HG02973 (cell line): ENCODE measurements around the gene RTP3.
A peak's percentile ranks its signal among the peaks of the same experiment; 100 is the strongest.

Experiments used
- ATAC-seq: cut with Tn5 transposase; IDR thresholded peaks from one replicate; pipeline ENCODE4 v1.9.1; 2021; ENCODE audit warnings: moderate library complexity; ENCODE audit not compliant: unreplicated experiment

RTP3 gene

DNA sequence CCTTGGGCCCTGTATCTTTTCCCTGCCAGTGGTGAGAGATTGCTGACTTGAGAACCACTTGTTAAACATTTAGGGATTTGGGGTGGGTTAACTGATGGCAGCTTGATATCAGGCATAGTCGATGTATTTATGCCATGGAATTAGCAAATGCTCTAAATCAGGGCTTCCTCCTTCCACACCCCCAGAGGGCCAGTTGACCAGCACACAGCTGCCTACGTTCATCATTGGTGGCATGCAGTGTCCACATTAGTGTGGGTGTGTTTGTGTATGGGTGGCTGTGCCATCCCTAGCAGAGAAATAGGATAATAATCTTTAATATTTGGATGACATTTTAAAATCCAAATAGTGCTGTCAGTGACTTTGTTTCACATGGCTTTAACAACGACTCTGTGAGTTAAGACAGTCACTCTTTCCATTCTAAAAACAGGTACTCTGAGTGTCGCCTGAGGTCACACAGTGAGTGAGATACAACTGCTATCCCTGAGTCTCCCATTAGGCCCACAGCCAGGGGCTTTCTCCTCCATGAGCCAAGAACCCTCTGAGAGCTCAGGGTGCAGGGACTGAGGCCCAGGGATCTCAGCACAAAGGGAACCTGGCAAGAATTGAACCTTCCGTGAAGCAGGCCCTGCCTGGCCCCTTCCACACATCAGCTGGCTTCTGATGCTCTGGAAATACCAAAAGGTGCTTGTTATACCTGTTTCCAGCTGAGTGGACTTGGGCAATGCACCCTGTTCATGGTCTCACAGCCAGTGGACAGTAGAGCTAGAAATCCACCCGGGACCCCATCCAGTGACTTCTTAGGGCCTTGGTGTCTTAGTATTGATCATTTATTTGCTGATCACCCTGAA lies 28.8 kb upstream of the RTP3 start:
- ATAC-seq: no peak

DNA sequence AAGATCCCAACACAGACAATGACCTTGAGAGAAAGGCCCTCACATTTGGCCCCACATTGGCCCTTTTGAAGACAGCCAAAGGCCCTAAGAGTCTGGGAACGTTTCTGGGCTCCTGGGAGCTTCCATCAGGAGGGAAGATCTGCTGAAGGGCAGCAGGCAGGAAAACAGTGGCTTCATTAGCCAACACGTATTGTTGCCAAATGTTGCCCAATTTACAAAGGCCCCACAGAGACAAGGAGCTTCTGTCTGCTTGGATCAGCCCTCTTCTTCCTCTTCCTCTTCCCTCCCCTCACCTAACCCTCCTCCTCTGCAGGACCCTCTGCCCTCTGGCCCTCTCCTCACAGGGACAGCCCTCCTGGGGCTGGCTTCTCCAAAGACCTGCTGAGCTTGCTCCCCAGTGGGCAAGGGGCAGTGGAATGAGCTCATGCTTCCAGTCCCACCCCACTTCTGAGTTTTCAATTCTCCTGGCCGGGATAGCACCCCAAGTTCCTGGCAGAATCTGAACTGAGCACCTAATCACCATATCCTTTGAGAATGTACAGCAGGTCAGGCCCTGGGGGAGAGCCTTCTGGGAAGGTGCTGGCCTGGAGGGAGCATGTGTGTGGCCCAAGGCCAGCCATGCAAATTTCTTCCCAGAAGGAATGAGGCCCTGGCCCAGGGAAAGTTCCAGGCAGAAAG lies 28.0 kb upstream of the RTP3 start:
- ATAC-seq: no peak

DNA sequence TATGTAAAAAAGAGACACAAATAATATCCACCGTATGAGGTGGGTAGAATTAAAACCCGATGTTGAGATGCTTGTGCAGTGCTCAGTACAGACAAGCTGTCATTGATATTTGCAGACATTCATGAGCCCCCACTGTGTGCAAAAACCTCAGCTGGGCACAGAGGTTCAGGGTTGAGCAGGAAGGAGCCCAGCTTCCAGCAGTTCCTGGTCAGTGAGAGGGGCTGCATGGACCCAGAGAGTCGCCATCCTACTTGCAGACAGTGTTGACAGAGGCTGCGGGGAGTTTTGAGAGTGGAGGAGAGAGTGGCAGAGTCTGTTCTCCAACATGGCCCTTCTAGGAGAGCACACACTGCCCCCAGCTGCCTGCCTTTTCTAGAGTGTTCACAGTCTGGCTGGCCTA lies 26.9 kb upstream of the RTP3 start:
- no peak for ATAC-seq

DNA sequence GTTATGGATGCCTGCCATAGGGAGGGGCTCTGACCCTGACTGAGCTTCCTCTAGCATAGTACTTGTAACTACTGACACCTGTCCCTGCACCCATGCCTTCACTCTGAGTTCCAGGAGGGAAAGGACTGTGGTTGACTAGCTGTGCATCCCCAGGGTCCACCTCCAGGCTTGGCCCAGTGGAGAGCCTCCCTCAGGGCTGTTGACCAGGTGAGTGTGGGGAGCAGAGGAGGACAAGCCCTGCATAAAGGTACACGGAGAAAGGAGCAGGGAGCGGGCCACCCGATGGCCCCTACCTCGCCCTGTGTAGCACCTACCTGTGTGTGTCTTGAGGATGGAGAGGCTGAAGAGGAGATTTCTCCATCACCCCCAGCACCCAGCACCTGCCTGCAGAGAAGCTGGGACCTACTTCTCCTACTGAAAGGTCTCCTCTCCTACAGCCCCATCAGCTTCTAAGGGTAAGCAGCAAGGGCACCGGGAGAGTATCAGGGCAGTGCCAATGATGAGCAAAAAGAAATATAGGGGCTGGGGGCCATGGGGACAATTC lies 26.3 kb upstream of the RTP3 start:
- ATAC-seq: no peak

DNA sequence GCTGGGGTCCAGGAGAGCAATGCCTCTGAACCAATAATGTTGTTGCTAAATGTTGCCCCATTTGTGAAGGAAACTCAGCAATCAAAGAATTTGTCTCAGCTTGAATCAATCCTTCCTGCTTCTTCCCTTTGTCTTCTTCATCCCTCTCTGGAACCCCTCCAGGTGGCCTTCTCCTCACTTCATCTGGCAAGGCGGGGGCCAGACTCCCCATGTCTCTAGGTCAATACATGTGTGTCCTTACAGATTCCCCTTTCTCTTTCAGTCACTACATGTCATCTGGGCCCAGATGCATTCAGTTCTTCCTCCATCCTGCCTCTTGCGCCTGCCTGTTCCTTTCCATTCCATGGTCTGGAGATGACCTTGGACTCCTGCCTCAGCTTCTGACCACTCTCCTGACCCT lies 25.0 kb upstream of the RTP3 start:
- ATAC-seq: no peak

DNA sequence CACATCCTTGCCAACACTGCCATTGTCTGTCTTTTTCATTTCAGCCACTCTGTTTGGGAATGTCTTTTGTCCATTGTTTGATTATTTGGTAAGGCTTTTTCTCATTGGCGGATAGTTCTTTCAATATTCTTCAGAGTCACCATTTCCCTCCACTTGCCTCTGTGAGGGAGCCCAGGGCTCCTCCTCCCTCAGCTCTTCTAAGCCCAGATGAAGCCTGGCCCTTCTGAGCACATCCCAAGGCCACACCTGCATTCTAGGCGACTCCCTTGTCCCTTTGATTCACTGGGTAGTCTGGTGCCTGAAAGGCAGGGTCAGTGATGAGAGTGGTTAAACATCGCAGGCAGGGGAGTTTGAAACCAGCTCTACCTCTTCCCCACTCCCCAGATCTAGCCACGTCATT lies 20.6 kb upstream of the RTP3 start:
- ATAC-seq: no peak

DNA sequence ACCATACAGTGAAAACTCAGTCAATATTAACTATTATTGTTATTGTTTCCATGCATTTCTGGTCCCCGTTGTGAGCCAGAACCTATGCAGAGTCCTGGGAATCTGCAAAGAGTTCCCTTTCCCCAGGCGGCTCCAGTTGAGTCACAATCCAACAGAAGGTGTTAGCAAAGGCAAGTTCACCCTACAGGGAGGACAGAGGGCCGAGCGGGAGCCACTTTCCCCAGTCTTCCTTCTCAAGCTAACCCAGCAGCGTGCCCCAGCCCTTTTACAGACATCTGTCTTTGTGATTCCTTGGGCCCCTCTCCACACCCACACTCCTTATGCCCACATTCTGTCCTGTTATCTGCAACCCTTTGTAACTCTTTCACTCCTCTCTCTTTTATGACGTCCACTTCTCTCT lies 20.0 kb upstream of the RTP3 start:
- ATAC-seq: no peak

DNA sequence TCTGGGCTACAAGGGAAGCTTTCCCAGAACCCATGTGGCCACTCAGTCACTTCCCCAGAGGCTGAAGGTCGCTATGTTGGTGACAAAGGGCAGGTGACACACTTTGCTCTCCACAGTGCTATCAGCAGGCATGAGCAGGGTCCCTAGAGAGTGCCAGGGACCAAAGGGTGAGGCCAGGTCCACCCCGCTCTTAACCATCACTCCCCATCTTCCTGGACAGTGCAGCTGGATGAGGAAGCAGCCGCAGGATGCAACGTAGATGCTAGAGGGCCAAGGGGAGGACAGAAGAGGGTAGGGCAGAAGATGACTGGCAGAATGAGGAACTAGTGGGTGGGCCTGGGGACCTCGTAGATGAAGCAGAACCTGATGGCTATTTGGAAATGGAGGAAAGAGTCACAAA lies 19.4 kb upstream of the RTP3 start:
- ATAC-seq: no peak

DNA sequence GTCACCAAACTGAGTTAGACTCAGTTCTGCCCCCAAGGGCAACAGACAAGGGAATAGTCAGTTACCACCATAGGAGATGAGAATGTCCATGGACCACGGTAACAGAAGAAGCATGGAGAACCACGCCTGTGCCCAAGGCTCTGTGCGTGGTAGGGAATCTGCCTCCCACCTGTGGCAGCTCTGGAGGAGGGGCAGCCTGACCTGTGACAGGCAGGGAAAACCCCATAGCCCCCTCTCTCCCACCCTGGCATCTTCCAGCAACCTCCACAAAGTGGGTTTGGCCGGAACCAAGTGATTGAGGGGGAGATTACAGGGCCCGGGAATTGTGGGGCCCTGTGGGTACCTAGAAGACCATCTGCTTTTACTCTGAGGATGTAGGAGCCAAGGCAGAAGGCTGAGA lies 18.8 kb upstream of the RTP3 start:
- no peak for ATAC-seq

DNA sequence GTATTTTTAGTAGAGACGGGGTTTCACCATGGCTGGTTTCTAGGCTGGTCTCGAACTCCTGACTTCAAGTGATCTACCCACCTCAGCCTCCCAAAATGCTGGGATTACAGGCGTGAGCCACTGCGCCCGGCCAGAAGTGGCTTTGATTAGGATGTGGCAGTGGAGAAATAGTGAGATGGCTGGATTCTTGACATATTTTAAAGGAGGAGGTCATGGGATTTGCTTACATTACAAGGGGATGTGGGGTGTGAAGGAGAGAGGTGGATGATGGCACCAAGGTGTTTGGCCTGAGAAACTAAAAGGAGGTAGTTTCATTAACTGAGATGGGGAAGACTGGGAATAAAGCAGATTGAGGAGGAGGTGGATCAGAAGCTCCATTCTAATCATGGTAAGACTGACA lies 18.1 kb upstream of the RTP3 start:
- no peak for ATAC-seq

DNA sequence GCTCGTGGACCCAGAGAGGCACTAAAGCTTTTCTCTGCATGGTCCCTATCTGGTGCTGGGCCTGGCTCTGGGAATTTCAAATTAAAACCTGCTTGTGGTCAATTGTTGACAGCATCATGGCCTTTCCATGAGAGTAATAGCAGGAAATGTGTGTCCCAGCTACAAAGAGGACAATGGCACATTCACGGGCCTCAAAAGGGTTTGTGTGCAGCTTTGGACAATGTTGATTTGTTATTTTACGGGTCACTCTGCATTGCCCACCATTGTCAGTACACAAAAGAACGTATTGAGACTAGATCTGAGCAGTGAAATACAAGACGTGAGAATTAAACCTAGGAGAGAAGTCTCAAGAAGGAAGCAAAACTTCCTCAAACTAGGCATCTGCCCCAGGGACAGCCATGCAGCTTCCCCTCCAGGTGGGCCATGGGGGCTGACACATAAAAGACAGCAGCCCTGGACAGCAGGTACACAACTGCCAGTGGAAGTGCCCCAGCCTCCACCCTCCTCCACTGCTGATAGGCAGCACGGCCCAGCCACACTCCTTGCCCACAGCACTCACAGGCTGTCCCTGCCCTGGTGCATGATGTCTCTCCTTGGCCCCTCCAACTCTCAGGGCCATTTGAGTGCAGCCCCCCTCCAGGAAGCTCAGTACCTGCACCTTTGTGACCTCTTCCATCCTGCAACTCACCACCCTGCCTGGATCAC lies 17.1 kb upstream of the RTP3 start:
- ATAC-seq: no peak

DNA sequence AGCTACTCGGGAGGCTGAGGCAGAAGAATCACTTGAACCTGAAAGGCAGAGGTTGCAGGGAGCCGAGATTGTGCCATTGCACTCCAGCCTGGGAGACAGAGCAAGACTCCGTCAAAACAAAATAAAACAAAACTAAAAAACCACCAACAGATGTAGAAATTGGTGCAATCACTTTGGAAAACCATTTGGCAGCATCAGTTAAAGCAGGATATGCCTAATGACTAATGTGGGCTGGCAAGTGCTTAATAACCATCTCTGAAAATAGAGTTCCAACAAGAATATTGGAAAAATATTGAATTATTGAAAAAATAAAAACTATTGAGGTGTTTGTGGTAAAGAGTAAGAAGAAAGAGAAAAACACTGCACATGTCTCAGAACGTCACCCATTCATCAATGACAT lies 16.1 kb upstream of the RTP3 start:
- ATAC-seq: no peak

DNA sequence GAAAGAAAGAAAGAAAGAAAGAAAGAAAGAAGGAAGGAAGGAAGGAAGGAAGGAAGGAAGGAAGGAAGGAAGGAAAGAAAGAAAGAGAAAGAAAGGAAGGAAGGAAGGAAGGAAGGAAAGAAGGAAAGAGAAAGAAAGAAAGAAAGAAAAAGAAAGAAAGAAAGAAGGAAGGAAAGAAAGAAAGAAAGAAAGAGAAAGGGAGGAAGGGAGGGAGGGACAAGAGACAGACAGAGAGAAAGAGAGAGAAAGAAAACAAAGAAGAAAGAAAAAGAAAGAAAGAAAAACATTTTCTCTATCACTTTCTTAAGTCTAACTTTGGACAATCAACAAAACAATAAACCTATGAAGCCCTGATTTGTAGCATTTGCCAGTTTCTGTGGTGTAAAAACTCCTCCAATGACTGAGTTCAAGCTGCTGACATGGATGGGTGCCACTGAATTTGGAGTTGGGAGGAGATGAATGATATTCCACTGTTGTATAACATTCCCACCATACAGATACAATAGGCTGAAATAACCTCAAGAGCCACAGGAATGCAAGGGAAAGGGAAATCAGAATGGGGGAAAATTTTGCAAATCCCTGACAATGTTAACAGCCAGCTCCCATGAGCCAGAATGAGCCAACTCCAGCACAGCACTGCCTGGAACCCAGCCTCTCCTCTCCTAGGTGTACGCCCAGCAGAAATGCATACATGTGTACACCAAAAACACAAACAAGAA lies 15.0 kb upstream of the RTP3 start:
- no peak for ATAC-seq

DNA sequence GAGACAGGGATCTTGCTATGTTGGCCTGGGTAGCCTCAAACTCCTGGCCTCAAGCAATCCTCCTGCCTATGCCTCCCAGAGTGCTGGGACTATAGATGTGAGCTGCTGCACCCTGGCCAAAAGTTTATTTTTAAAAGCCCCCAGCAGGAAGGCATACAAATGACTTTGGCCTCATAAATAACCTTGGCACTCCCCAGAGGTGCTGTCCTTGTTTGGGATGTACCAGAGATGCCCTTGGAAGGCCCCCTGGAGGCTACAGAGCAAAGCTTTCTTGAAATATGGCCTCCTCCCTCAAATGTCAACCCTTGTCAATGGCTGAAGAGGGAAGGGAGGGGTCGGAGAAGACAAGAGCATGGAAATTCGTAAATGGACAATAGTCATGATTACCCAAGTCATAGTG lies 14.0 kb upstream of the RTP3 start:
- no peak for ATAC-seq

DNA sequence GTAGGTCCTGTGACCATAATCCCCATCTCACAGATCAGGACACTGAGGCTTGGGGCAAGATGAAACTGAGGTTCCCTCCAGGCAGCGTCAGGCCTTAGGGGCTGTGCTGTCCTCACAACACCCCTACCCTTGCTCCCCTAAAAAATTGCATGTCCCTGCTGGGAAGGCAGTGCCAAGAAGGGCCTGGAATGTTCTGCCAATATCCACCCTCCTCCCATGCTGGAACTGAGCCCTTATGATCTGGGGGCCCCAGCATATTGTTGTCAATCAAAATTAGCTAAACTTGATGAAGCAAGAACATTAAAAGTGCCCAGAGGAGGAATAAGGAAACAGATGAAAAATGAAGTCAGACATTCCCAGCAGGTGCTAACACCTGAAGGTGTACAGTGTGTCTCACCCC lies 13.4 kb upstream of the RTP3 start:
- no peak for ATAC-seq

DNA sequence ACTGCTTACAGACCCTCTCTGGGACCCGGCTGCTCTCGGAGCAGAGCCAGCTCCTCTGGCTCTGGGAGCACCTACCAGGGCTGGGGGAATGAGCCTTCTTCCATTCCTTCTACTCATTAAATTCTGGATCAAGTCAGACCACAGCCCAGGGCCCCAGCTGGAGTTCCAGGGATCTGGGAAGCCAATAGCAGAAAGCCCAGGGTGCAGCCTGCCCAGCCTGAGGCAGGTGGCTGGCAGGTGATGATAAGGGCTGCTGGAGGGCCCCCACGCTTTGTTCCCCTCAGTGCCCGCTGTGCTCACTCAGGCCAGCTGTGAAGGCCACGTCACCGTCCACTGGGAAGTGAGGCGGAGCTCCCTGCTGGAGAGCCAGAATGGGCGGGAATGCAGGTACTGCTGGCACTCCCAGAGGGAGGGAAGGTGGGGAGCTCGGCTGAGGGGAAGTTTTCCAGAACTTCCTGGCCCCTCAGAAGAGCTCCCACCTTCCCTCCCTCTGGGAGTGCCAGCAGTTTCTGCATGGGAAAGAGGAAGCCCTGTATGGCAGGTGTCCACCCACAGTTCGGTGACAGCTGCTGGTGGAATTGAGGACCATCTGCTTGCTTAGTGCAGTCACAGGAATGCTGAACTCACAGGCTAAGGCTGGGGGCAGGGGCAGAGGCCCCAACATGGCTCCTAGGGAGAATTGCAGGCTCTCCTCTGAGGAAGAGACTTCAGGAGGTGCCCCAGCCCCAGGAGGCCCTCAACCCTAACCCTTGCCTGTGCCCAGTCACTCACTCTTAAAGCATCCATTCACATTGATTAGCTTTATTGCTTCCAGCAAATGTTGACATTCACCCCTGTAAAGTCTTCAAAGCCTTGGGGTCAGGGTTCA lies 12.6 kb upstream of the RTP3 start:
- no peak for ATAC-seq

DNA sequence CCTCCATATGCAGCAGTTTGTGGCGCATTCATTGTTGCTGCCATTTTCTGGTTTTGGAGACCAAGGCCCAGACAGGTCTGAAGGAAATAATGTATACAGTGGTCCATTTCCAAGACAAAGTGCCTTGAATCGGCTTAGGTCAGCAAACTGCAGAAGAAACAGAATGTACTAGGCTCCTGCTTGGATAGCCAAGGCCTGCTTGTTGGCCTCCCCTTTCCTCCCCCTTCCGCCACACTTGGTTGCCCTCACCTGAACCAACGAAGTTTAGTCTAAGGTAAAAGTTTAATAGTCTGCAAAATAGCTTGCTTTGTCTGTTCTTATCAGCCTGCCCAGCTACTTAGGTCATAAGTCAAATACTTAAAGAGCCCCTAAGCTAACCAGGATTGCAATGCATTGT lies 12.0 kb upstream of the RTP3 start:
- ATAC-seq: no peak

DNA sequence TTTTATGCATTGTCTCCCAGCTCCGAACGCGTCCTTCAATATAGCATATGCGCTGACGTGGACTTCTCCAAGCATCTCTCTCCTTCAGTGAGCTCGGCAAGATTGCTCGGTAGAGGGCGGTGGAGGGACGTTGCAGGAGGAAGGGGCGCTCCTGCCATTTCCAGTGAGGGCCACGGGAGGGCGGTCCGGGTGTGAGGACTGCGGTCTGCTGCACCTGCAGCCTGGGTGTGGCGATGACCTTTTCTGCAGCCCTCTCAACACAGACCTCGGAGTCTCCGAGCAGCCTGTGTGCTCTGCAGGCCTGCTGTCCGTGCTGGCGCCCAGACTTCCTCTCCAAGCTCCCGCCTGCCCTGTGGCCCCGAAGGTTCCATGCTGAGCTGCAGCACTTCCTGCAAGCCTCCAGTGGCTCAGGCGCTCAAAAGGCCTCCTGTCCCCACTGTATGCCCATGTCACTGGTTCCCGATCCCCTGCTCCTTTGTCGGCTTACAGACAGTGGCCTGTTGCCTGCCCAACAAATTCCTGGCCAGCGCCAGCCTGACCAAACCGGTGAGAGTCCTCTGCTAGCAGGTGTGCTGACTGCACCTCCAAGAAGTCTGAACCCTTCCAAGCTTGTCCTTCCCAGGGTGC lies 8.9 kb upstream of the RTP3 start:
- ATAC-seq: peak; percentile 75

DNA sequence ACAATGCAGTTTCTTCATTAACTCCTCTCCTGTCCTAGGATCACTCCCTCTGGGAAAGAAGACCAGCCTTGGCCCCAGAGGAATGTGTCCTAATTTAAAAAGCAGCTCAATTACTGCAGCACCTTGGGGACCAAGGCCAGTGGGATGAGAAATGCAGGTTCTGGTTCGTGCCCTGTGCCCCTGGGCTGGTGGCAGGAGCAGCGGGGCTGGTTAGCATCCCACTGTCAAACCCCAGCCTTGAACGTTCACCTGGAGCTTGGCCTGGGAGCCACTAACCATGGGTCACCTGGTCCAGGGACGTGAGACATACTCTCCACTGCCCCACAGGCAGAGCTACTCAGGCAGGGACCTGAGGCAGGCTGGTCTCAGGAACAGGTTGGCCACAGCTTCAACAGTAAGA lies 8.4 kb upstream of the RTP3 start:
- ATAC-seq: no peak

DNA sequence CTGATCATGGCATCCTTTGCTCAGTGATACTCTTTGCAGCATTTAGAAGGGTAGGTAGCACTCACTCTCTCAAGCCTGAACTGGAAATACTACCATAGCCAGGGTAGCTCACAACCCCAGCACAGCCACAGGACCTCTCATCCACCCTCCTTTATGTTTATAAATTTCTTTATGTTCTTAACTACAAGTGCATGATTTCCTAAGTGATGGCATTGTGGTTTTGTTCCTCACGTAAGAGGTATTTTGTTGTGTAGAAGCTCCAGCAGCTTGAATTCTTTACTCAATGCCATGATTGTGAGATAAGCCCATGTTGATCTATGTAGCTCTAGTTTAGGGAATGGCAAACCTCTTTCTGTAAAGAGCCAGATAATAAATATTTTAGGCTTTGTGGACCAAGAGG lies 7.9 kb upstream of the RTP3 start:
- no peak for ATAC-seq
